ENCODE data around the gene AQP4.

The AQP4 gene

GRCh38 chr18:26802330-26803200 is 62.9 kb downstream of the AQP4 start:
- no peak overlapping the region for H3K27ac ChIP-seq (ENCODE audit: low read length)
- H3K4me1 ChIP-seq (ENCODE audit: control insufficient read depth, low read depth, low read length): peaks cover 10% of the 10 kb centered on the region
- H3K36me3 ChIP-seq (ENCODE audit: control insufficient read depth, low read depth, low read length): no peaks in the 10 kb centered on the region
- H3K4me3 ChIP-seq (ENCODE audit: low read length): no peak overlapping the region
- no peaks in the 10 kb centered on the region for H3K27me3 ChIP-seq (ENCODE audit: control insufficient read depth, insufficient read depth, low read length)
- no peaks in the 10 kb centered on the region for H3K9me3 ChIP-seq (ENCODE audit: control insufficient read depth, low read depth, low read length)
- no peak overlapping the region for H3K9ac ChIP-seq (ENCODE audit: low read length)
